ENCODE results near the gene CHFR. TPM values are rescaled to one million over a fixed set of nuclear protein-coding genes. Genes with fewer than 3 reads are reported as not detected.
"Not testable (repeated sequence)": the region's sequence is repeated elsewhere in the genome, so short reads cannot be mapped to it uniquely, and the experiment has no call there.

Gene CHFR
- total RNA-seq, 1 experiment from 2014 or later: 7.8 TPM

- peak; percentile 38 for DNase-seq (ENCODE audit: low spot score)
Measured at GRCh38 chr12:132809391-132809790, 78.0 kb downstream of the CHFR start.

- no peak for DNase-seq (ENCODE audit: low spot score)
Measured at GRCh38 chr12:132807295-132808092, 79.9 kb downstream of the CHFR start.

GRCh38 chr12:132806857-132807256 is 80.5 kb downstream of the CHFR start:
- no peak for DNase-seq (ENCODE audit: low spot score)

- no peak for DNase-seq (ENCODE audit: low spot score)
Measured at GRCh38 chr12:132804426-132804861, 83.0 kb downstream of the CHFR start.

- DNase-seq (ENCODE audit: low spot score): no peak
Measured at GRCh38 chr12:132803888-132804287, 83.5 kb downstream of the CHFR start.

- DNase-seq (ENCODE audit: low spot score): no peak
Measured at GRCh38 chr12:132803125-132803524, 84.3 kb downstream of the CHFR start.

- DNase-seq (ENCODE audit: low spot score): no peak
Measured at GRCh38 chr12:132801741-132802140, 85.7 kb downstream of the CHFR start.

DNA sequence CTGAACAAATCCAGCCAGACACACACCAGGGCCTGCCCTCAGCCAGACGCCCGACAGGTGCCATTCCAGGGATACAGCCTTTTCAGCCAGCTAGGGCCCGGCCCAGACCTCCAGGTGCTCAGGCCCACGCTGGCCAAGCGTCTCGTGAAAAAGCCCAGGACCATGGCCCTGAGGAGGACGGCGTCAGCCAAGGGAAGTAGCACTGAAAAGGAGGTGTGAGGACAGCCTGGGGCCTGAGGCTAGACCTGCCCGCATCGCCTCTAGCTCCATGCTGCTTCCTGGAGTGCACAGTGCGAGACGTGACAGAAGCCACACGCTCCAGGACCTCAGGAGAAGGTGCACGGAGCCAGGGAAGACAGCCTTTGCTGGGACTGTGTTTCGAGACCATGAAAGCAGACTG is 88.6 kb downstream of the CHFR start:
- DNase-seq (ENCODE audit: low spot score): no peak

- no peak for DNase-seq (ENCODE audit: low spot score)
Measured at GRCh38 chr12:132797820-132798570, 89.4 kb downstream of the CHFR start.

- DNase-seq (ENCODE audit: low spot score): no peak
Measured at GRCh38 chr12:132795847-132796246, 91.6 kb downstream of the CHFR start.

DNA sequence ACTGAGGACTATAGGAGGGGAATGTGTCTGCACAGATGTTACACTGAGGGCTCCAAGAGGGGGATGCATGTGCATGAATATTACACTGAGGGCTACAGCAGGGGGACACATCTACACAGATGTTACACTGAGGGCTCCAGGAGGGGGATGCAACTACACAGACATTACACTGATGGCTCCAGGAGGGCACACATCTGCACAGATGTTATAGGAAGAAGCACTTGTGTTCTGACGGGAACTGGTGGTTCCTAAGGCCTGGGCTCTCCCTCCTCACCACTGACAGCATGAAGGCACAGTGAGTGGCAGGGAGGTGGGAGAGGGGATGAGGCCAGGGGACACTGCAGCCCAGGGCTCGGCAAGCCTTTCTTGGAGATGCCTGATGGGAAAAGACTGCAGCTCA is 95.5 kb downstream of the CHFR start:
- DNase-seq (ENCODE audit: low spot score): not testable (repeated sequence)

DNA sequence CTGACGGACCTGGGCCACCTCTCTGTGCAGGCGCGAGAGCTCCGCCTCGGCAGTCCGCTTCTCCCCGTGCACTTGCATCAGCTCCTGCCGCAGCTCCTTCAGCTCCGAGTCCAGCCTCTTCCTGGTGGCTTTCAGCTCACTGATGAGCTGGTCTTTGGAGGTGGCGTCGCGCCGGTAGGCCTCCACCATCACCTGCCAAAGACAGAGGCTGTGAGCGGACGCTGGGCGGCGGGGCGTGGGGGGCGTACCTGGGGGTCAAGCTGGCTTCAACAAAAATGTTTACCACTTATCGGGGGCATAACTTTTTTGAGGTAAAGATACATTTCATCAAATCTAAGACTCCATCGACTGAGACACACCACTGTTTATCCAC is 98.3 kb downstream of the CHFR start:
- DNase-seq (ENCODE audit: low spot score): no peak

- no peak for DNase-seq (ENCODE audit: low spot score)
Measured at GRCh38 chr12:132788375-132789098, 98.9 kb downstream of the CHFR start.

DNA sequence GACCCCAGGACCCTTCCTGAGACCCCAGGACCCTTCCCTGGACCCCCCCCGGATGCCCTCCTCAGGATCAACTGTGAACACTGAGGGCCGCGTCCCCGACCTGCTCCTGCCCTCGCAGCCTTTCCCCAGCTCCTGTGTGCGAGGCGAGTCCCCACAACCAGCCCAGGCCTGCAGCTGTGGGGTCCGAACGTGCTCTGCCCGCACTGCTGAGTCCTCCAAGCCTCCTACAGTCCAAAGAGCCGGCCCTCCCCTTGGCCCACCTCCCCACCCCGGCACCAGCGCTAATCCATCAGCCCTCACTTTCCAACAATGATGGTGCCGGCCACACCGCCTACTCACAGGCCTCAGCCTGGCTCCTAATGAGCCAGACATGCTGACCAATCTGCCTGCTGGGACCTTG is 99.5 kb downstream of the CHFR start:
- DNase-seq (ENCODE audit: low spot score): no peak

DNA sequence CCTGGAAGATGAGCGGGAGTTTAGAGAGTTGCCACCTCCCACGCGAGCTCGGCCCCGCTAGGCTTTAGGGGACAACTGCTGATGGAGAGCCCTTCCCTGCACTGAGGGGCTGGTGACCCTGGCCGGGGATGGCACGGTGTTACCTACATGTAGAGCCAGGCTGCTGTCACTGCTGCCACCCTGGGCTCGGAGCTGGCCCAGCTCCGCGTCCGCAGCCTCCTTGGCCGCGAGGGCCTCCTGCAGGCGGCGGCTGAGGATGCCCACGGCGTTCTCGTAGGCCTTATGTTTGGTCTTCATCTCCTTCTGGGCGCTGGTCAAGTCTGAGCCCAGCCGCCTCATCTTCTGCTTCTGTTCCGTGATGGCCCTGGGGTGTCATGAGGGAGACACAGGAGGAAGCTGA is 101.2 kb downstream of the CHFR start:
- no peak for DNase-seq (ENCODE audit: low spot score)

DNA sequence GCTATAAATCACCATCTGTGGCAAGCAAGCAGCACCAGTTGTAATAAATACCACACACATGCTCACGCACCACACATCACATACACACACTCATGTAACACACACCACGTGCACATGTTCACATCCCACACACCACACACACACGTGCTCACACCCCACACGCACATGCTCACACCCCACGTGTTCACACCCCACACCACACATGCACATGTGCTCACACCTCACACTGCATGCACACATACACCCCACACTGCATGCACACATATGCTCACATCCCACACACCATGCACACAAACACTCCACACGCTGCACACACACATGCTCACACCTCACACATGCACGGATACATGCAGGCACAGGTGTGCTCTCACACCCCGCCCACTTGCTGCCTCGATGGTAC is 102.8 kb downstream of the CHFR start:
- DNase-seq (ENCODE audit: low spot score): no peak

GRCh38 chr12:132783917-132784531 is 103.4 kb downstream of the CHFR start:
- DNase-seq (ENCODE audit: low spot score): no peak

Other genes starting within 250 kb of the CHFR start
- gene POLE, start 200.3 kb downstream of the CHFR start, total RNA-seq (2014; rRNA removed; shearing (Covaris generic)): 86.0 and 104 TPM in 2 replicates
- 92.5 and 102 TPM in 2 replicates for gene PXMP2, start 200.0 kb downstream of the CHFR start, total RNA-seq (2014; rRNA removed; shearing (Covaris generic))
- 183 and 191 TPM in 2 replicates for gene PGAM5, start 176.8 kb downstream of the CHFR start, total RNA-seq (2014; rRNA removed; shearing (Covaris generic))
- gene ANKLE2, start 125.8 kb downstream of the CHFR start, total RNA-seq (2014; rRNA removed; shearing (Covaris generic)): 57.4 and 67.6 TPM in 2 replicates
- gene GOLGA3, start 58.7 kb downstream of the CHFR start, total RNA-seq (2014; rRNA removed; shearing (Covaris generic)): 74.3 and 81.6 TPM in 2 replicates
- not detected in 2 replicates for gene ZNF605, start 68.7 kb upstream of the CHFR start, total RNA-seq (2014; rRNA removed; shearing (Covaris generic))
- 16.9 and 21.4 TPM in 2 replicates for gene ZNF26, start 98.8 kb upstream of the CHFR start, total RNA-seq (2014; rRNA removed; shearing (Covaris generic))
- 4.5 and 5.9 TPM in 2 replicates for gene ZNF84, start 149.9 kb upstream of the CHFR start, total RNA-seq (2014; rRNA removed; shearing (Covaris generic))
- 9.8 and 15.1 TPM in 2 replicates for gene ZNF140, start 193.3 kb upstream of the CHFR start, total RNA-seq (2014; rRNA removed; shearing (Covaris generic))
- 0.50 and 0.61 TPM in 2 replicates for gene ZNF891, start 242.7 kb upstream of the CHFR start, total RNA-seq (2014; rRNA removed; shearing (Covaris generic))
- gene ZNF10, start 243.0 kb upstream of the CHFR start, total RNA-seq (2014; rRNA removed; shearing (Covaris generic)): 1.2 and 2.5 TPM in 2 replicates